Caco-2 (cell line): ENCODE results near the gene ARHGAP30. TPM values are rescaled to one million over a fixed set of nuclear protein-coding genes. Genes with fewer than 3 reads are reported as not detected.
A peak's percentile ranks its signal among the peaks of the same experiment; 100 is the strongest.

Experiments used
- BruUV-seq: library from RNA; stranded (reverse); fragments of 400-500 nt; replicated peaks from 2 replicates; lab custom pipeline; 2021; lab: Mats Ljungman, UMichigan
- CTCF ChIA-PET: fragments of 300-600 bp; sonication (Branson Sonifier 250); formaldehyde crosslinking; loops from one replicate; lab custom pipeline; 2022; ENCODE audit warnings: antibody characterized with exemption; lab: Charles Lee
- POLR2A ChIA-PET: fragments of 300-600 bp; sonication (Branson Sonifier 250); formaldehyde crosslinking; loops from one replicate; lab custom pipeline; 2022; ENCODE audit warnings: antibody characterized with exemption; lab: Charles Lee
- DNase-seq, 2 experiments: peaks; one replicate each; pipeline versions ENCODE4 v3.0.0 to v3.0.0-alpha.2; 2020 to 2022
- H3K27me3 ChIP-seq: replicated peaks from 2 replicates; pipeline ENCODE4 v1.6.0; 2011; ENCODE audit warnings: low read length; ENCODE audit not compliant: control insufficient read depth, insufficient read depth
- H3K36me3 ChIP-seq: 2 replicates; pipeline ENCODE4 v1.5.1; 2011; ENCODE audit warnings: low read length; ENCODE audit not compliant: control insufficient read depth, insufficient read depth
- H3K4me1 ChIP-seq: fragments of 250-450 bp; sonication (Bioruptor Pico); 2 replicates; pipeline ENCODE4 v1.5.1; 2020; ENCODE audit warnings: mild to moderate bottlenecking
- H3K4me3 ChIP-seq: 2 replicates; pipeline ENCODE4 v1.5.1; 2011; ENCODE audit warnings: low read depth, mild to moderate bottlenecking, control low read depth, low read length
- H3K9me3 ChIP-seq: fragments of 250-450 bp; sonication (Bioruptor Pico); 2 replicates; pipeline ENCODE4 v1.5.1; 2020; ENCODE audit warnings: mild to moderate bottlenecking, moderate library complexity
- H3K27ac Mint-ChIP-seq: one replicate; pipeline ENCODE4 v1.8.0; 2022; ENCODE audit warnings: mixed read lengths; ENCODE audit not compliant: unreplicated experiment
- H3K27me3 Mint-ChIP-seq: one replicate; pipeline ENCODE4 v1.8.0; 2022; ENCODE audit warnings: mixed read lengths; ENCODE audit not compliant: insufficient read depth, unreplicated experiment
- H3K36me3 Mint-ChIP-seq: one replicate; pipeline ENCODE4 v1.8.0; 2022; ENCODE audit warnings: mild to moderate bottlenecking, mixed read lengths; ENCODE audit not compliant: insufficient read depth, unreplicated experiment
- H3K4me1 Mint-ChIP-seq: one replicate; pipeline ENCODE4 v1.8.0; 2022; ENCODE audit warnings: low read depth, mixed read lengths; ENCODE audit not compliant: unreplicated experiment
- H3K4me3 Mint-ChIP-seq: one replicate; pipeline ENCODE4 v1.8.0; 2022; ENCODE audit warnings: mild to moderate bottlenecking, moderate library complexity, mixed read lengths; ENCODE audit not compliant: unreplicated experiment
- H3K9me3 Mint-ChIP-seq: one replicate; pipeline ENCODE4 v1.8.0; 2022; ENCODE audit warnings: mixed read lengths; ENCODE audit not compliant: unreplicated experiment
- CTCF ChIP-seq, 2 experiments: fragments of 200-600 bp in 1 of 2; IDR thresholded peaks; 1 replicate in 1 of 2; 2 replicates in 1 of 2; pipeline versions ENCODE4 v1.5.1 to v1.8.0; 2011 to 2022; ENCODE audit warnings: antibody characterized with exemption in 1 of 2, control low read depth in 1 of 2, inconsistent platforms in 1 of 2, low read depth in 1 of 2, low read length in 1 of 2, mild to moderate bottlenecking in 1 of 2, moderate library complexity in 1 of 2; ENCODE audit not compliant: insufficient read depth in 1 of 2, severe bottlenecking in 1 of 2, unreplicated experiment in 1 of 2
- intact Hi-C: fragments of 100-400 bp; cut with micrococcal nuclease; formaldehyde crosslinking; loops from one replicate; pipeline ENCODE4 v1.10.0; 2022; ENCODE audit not compliant: unreplicated experiment
- total RNA-seq: library from RNA; stranded (reverse); gene quantifications from 2 replicates; pipeline ENCODE4 v1.2.3, GENCODE V29; 2022

The ARHGAP30 gene
- total RNA-seq, 1 experiment from 2014 or later = not detected

GRCh38 chr1:161037661-161038522 lies 31.8 kb downstream of the ARHGAP30 start:
- peaks cover 7% of the 10 kb centered on the region; the same call in 1 of the 2 replicates for H3K4me1 ChIP-seq
- no peaks in the 10 kb centered on the region for H3K27me3 ChIP-seq
- Mint-ChIP-seq H3K4me3 (peak overlapping the region; percentile 94), H3K9me3 (no peaks in the 10 kb centered on the region), H3K27me3 (no peaks in the 10 kb centered on the region), H3K36me3 (peaks cover 35% of the 10 kb centered on the region), H3K27ac (peak overlapping the region; percentile 87), H3K4me1 (peaks cover 3% of the 10 kb centered on the region)
- peak overlapping the region; percentile 72 for H3K4me3 ChIP-seq
- DNase-seq = no peak
- ChIA-PET POLR2A (interaction anchor here (1.0 to 2.2 kb wide), 3 partner anchors 16 to 40 kb away, joined by 3 to 20 read pairs (median 4); partner anchors contain the start of gene F11R), CTCF (interaction anchor here (0.5 to 1.4 kb wide), 5 partner anchors 16 to 60 kb away, joined by 3 to 8 read pairs (median 3); partner anchors contain the start of gene KLHDC9)
- H3K9me3 ChIP-seq = no peaks in the 10 kb centered on the region
- H3K36me3 ChIP-seq = peaks cover 12% of the 10 kb centered on the region
- no TSS peak for BruUV-seq
- intact Hi-C loops = loop anchor here (1.0 kb wide), 1 partner anchor 41 kb away; no protein-coding TSS in a partner anchor
- TF ChIP-seq CTCF (IDR thresholded peaks at IDR 0.05; ENCODE audit: insufficient read depth in 1 of 2, low read depth in 1 of 2, low read length in 1 of 2, severe bottlenecking in 1 of 2, unreplicated experiment in 1 of 2) = no peak

DNA sequence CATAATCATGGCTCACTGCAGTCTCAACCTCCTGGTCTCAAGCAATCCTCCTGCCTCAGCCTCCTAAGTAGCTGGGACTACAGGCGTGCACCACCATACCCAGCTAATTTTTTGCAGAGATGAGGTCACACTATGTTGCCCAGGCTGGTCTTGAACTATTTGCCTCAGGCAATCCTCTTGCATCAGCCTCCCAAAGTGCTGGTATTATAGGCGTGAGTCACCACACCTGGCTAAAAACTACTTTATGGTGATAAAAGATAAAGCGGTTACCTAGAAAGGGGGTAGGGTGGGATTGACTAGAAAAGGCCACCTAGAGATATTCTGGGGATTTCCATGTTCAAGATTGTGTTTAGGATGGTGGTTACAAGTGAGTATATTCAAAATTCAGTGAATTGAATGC lies 35.9 kb downstream of the ARHGAP30 start:
- no TSS peak for BruUV-seq
- Mint-ChIP-seq H3K9me3 (no peaks in the 10 kb centered on the region), H3K36me3 (peaks cover 5% of the 10 kb centered on the region), H3K4me1 (peaks cover 7% of the 10 kb centered on the region), H3K27ac (no peak overlapping the region), H3K27me3 (no peaks in the 10 kb centered on the region), H3K4me3 (no peak overlapping the region)
- no peak for TF ChIP-seq CTCF (IDR thresholded peaks at IDR 0.05; ENCODE audit: insufficient read depth in 1 of 2, low read depth in 1 of 2, low read length in 1 of 2, severe bottlenecking in 1 of 2, unreplicated experiment in 1 of 2)
- intact Hi-C loops = no loop called here
- DNase-seq = no peak
- Histone ChIP-seq H3K4me1 (peaks cover 7% of the 10 kb centered on the region; the same call in 1 of the 2 replicates), H3K27me3 (no peaks in the 10 kb centered on the region), H3K4me3 (no peak overlapping the region), H3K36me3 (no peaks in the 10 kb centered on the region), H3K9me3 (no peaks in the 10 kb centered on the region)
- CTCF ChIA-PET = interaction anchor here (0.7 kb wide), 1 partner anchor 76 kb away, joined by 4 read pairs; no protein-coding TSS in a partner anchor
- POLR2A ChIA-PET = interaction anchor here (2.0 kb wide), 1 partner anchor 13 kb away, joined by 19 read pairs; the partner anchor contains the start of gene F11R

GRCh38 chr1:161032409-161032808 lies 37.3 kb downstream of the ARHGAP30 start:
- H3K27ac Mint-ChIP-seq = no peak overlapping the region

More at GRCh38 chr1:161032409-161032808, 37.3 kb downstream of the ARHGAP30 start:
- intact Hi-C loops = no loop called here
- no TSS peak for BruUV-seq
- H3K36me3 Mint-ChIP-seq = no peaks in the 10 kb centered on the region
- no peak for TF ChIP-seq CTCF (IDR thresholded peaks at IDR 0.05; ENCODE audit: insufficient read depth in 1 of 2, low read depth in 1 of 2, low read length in 1 of 2, severe bottlenecking in 1 of 2, unreplicated experiment in 1 of 2)
- Histone ChIP-seq H3K27me3 (no peaks in the 10 kb centered on the region), H3K36me3 (no peaks in the 10 kb centered on the region), H3K4me3 (no peak overlapping the region), H3K9me3 (0 out of 2 replicates have a peak, but pooled peaks cover 6% of the 10 kb centered on the region), H3K4me1 (0 out of 2 replicates have a peak, but pooled peaks cover under 1% of the 10 kb centered on the region)
- ChIA-PET POLR2A (interaction anchor here (2.0 kb wide), 1 partner anchor 11 kb away, joined by 19 read pairs; the partner anchor contains the start of gene F11R), CTCF (interaction anchor here (0.6 kb wide), 1 partner anchor 25 kb away, joined by 4 read pairs; no protein-coding TSS in a partner anchor)
- peaks cover 7% of the 10 kb centered on the region for H3K4me1 Mint-ChIP-seq
- no peaks in the 10 kb centered on the region for H3K9me3 Mint-ChIP-seq
- H3K27me3 Mint-ChIP-seq = no peaks in the 10 kb centered on the region
- DNase-seq = no peak
- H3K4me3 Mint-ChIP-seq = no peak overlapping the region
